Measurements from ENCODE around the gene GALNT18. TPM values are rescaled to one million over a fixed set of nuclear protein-coding genes. Genes with fewer than 3 reads are reported as not detected.

Gene GALNT18
- total and polyA plus RNA-seq, 2 donors (not counting 3 experiments of a cell fraction or from before 2014, with no cell fraction given): 0.17 to 0.18 TPM

DNA sequence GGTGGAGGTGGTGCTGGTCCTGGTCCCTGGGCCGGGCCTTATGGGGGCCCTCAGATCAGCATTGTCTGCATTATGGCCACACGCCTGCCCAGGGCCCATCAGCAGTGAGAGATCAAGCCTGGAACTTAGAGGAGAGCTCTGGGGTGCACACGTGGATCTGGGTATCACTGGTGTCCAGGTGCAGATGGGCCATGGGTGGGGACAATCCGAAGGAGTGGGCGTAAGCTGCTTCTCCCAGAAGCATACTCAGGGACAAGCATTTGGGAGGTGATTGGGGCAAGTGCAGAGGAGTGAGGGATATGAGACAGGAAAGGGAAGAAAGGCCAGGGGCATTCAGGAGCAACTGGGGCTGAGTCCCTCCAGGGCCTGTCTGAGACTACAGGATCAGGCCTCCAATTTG, 353.1 kb downstream of the GALNT18 start:
- dilution Hi-C loops (cut with MboI; ENCODE audit: extremely low pct_ligation_motif_present, low sequenced_read_pairs): no loop called here
- Histone ChIP-seq H3K9me3 (replicated peaks; ENCODE audit: control insufficient read depth, insufficient read depth, low read length) (no peaks in the 10 kb centered on the region), H3K9me1 (replicated peaks; ENCODE audit: control insufficient read depth, extremely low read depth, insufficient read depth, low read length) (no peaks in the 10 kb centered on the region), H3K36me3 (ENCODE audit: control insufficient read depth in 2 of 2, extremely low read depth in 1 of 2, insufficient read depth in 2 of 2, low read length in 2 of 2) (no peaks in the 10 kb centered on the region), H3K4me2 (ENCODE audit: insufficient read depth, low read length) (no peak overlapping the region), H3K79me2 (ENCODE audit: control insufficient read depth, insufficient read depth, low read length) (no peaks in the 10 kb centered on the region), H2AFZ (ENCODE audit: low read depth, low read length) (no peak overlapping the region), H3K4me3 (replicated peaks in 1 of 3; ENCODE audit: insufficient read depth in 1 of 3, low read depth in 1 of 3, low read length in 3 of 3) (no peak overlapping the region), H4K20me1 (replicated peaks; ENCODE audit: control insufficient read depth, extremely low read depth, insufficient read depth, low read length) (no peaks in the 10 kb centered on the region), H3K27ac (ENCODE audit: insufficient read depth, low read depth, low read length) (no peak overlapping the region), H3K9ac (replicated peaks; ENCODE audit: extremely low read depth, insufficient read depth, low read length) (no peak overlapping the region), H3K4me1 (ENCODE audit: control insufficient read depth, extremely low read depth, insufficient read depth, low read length) (no peaks in the 10 kb centered on the region), H3K27me3 (ENCODE audit: control insufficient read depth in 2 of 2, insufficient read depth in 2 of 2, low read length in 2 of 2) (no peaks in the 10 kb centered on the region)
- TF ChIP-seq POLR2A (IDR thresholded peaks at IDR 0.05; ENCODE audit: low read depth, low read length): no peak
- TF ChIP-seq POLR2AphosphoS5 (IDR thresholded peaks at IDR 0.05; ENCODE audit: insufficient read depth, low read depth, low read length): no peak
- TF ChIP-seq MYC (IDR thresholded peaks at IDR 0.05; ENCODE audit: low read depth, low read length): no peak
- POLR2A ChIA-PET: no interaction called here
- no TSS peak for BruUV-seq (replicated peaks)
- FAIRE-seq (no peak), DNase-seq (ENCODE audit: low read depth, low spot score) (no peak)
- CTCF ChIA-PET: interaction anchor here (1.2 to 1.5 kb wide), 2 partner anchors 11 to 18 kb away, joined by 3 to 4 read pairs; no protein-coding TSS in a partner anchor
- intact Hi-C loops (cut with micrococcal nuclease): loop anchor here (5.0 kb wide), 2 partner anchors 241 to 336 kb away; no protein-coding TSS in a partner anchor

DNA sequence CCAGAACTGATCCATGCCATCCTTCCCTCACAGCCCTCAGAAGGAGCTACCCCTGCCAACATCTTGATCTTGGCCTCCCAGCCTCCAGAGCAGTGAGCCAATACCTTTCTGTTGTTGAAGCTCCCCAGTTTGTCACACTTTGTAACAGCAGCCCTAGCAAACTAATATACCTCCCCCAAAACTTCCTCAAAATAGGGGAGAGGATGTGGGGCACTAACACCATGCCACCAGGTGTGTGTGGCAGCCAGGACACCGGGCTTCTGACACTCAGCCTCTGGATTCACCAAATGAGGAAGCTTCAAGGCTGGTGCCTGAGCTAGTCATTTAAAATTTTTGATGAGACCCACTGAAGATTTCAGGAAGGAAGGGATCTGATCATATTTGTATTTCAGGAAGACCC, 353.7 kb downstream of the GALNT18 start:
- H3K4me2 ChIP-seq (ENCODE audit: insufficient read depth, low read length): no peak overlapping the region
- H2AFZ ChIP-seq (ENCODE audit: low read depth, low read length): no peak overlapping the region
- no peaks in the 10 kb centered on the region for H3K9me1 ChIP-seq (replicated peaks; ENCODE audit: control insufficient read depth, extremely low read depth, insufficient read depth, low read length)
- H4K20me1 ChIP-seq (replicated peaks; ENCODE audit: control insufficient read depth, extremely low read depth, insufficient read depth, low read length): no peaks in the 10 kb centered on the region
- no TSS peak for BruUV-seq (replicated peaks)
- no peaks in the 10 kb centered on the region for H3K9me3 ChIP-seq (replicated peaks; ENCODE audit: control insufficient read depth, insufficient read depth, low read length)
- intact Hi-C loops (cut with micrococcal nuclease): loop anchor here (5.0 kb wide), 2 partner anchors 241 to 336 kb away; no protein-coding TSS in a partner anchor
- CTCF ChIA-PET: interaction anchor here (0.8 to 1.5 kb wide), 3 partner anchors 11 to 240 kb away, joined by 3 to 4 read pairs (median 3); no protein-coding TSS in a partner anchor
- no peaks in the 10 kb centered on the region for H3K27me3 ChIP-seq (ENCODE audit: control insufficient read depth in 2 of 2, insufficient read depth in 2 of 2, low read length in 2 of 2)
- FAIRE-seq (no peak), DNase-seq (ENCODE audit: low read depth, low spot score) (no peak)
- no peaks in the 10 kb centered on the region for H3K79me2 ChIP-seq (ENCODE audit: control insufficient read depth, insufficient read depth, low read length)
- H3K4me1 ChIP-seq (ENCODE audit: control insufficient read depth, extremely low read depth, insufficient read depth, low read length): no peaks in the 10 kb centered on the region
- no peak overlapping the region for H3K9ac ChIP-seq (replicated peaks; ENCODE audit: extremely low read depth, insufficient read depth, low read length)
- no peak overlapping the region for H3K27ac ChIP-seq (ENCODE audit: insufficient read depth, low read depth, low read length)
- no peak overlapping the region for H3K4me3 ChIP-seq (replicated peaks in 1 of 3; ENCODE audit: insufficient read depth in 1 of 3, low read depth in 1 of 3, low read length in 3 of 3)
- H3K36me3 ChIP-seq (ENCODE audit: control insufficient read depth in 2 of 2, extremely low read depth in 1 of 2, insufficient read depth in 2 of 2, low read length in 2 of 2): no peaks in the 10 kb centered on the region
- no peak for TF ChIP-seq MYC (IDR thresholded peaks at IDR 0.05; ENCODE audit: low read depth, low read length)
- TF ChIP-seq POLR2AphosphoS5 (IDR thresholded peaks at IDR 0.05; ENCODE audit: insufficient read depth, low read depth, low read length): no peak
- TF ChIP-seq FOS (IDR thresholded peaks at IDR 0.05; ENCODE audit: borderline replicate concordance, insufficient read depth, low read length): no peak
- TF ChIP-seq, protein P1, sequence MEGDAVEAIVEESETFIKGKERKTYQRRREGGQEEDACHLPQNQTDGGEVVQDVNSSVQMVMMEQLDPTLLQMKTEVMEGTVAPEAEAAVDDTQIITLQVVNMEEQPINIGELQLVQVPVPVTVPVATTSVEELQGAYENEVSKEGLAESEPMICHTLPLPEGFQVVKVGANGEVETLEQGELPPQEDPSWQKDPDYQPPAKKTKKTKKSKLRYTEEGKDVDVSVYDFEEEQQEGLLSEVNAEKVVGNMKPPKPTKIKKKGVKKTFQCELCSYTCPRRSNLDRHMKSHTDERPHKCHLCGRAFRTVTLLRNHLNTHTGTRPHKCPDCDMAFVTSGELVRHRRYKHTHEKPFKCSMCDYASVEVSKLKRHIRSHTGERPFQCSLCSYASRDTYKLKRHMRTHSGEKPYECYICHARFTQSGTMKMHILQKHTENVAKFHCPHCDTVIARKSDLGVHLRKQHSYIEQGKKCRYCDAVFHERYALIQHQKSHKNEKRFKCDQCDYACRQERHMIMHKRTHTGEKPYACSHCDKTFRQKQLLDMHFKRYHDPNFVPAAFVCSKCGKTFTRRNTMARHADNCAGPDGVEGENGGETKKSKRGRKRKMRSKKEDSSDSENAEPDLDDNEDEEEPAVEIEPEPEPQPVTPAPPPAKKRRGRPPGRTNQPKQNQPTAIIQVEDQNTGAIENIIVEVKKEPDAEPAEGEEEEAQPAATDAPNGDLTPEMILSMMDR (IDR thresholded peaks at IDR 0.05; ENCODE audit: extremely low read depth in 1 of 2, insufficient read depth in 1 of 2, low read depth in 1 of 2, low read length in 2 of 2): no peak
- no peak for TF ChIP-seq GATA2 (IDR thresholded peaks at IDR 0.05; ENCODE audit: insufficient read depth, insufficient read length, low read depth, low read length)
- no peak for TF ChIP-seq JUN (IDR thresholded peaks at IDR 0.05; ENCODE audit: borderline replicate concordance, insufficient read depth, insufficient read length, low read depth)
- no peak for TF ChIP-seq EZH2 (IDR thresholded peaks at IDR 0.05; ENCODE audit: borderline replicate concordance, low read depth, low read length, severe bottlenecking)
- TF ChIP-seq POLR2A (IDR thresholded peaks at IDR 0.05; ENCODE audit: low read depth, low read length): no peak
- TF ChIP-seq, protein P2, sequence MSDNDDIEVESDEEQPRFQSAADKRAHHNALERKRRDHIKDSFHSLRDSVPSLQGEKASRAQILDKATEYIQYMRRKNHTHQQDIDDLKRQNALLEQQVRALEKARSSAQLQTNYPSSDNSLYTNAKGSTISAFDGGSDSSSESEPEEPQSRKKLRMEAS (IDR thresholded peaks at IDR 0.05; ENCODE audit: insufficient read depth, insufficient read length): no peak
- POLR2A ChIA-PET: no interaction called here
- dilution Hi-C loops (cut with MboI; ENCODE audit: extremely low pct_ligation_motif_present, low sequenced_read_pairs): no loop called here

All from endothelial cell of umbilical vein (primary cell).